Measurements from ENCODE around the gene EVI5.
"Not testable (repeated sequence)": the region's sequence is repeated elsewhere in the genome, so short reads cannot be mapped to it uniquely, and the experiment has no call there.

The EVI5 gene

GRCh38 chr1:92538413-92539061, 246.4 kb downstream of the EVI5 start:
- POLR2A ChIA-PET: no interaction called here

GRCh38 chr1:92538048-92538412, 246.9 kb downstream of the EVI5 start:
- TF ChIP-seq HDGF (IDR thresholded peaks at IDR 0.05; ENCODE audit: borderline replicate concordance): no peak
- no peak for TF ChIP-seq NFRKB (IDR thresholded peaks at IDR 0.05)
- TF ChIP-seq CTBP1 (IDR thresholded peaks at IDR 0.05; ENCODE audit: borderline replicate concordance): no peak
- peak; percentile 18; the same call in 1 of the 2 replicates for TF ChIP-seq PKNOX1 (IDR thresholded peaks at IDR 0.05)
- no peak for TF ChIP-seq BHLHE40 (IDR thresholded peaks at IDR 0.05; ENCODE audit: borderline replicate concordance)
- TF ChIP-seq L3MBTL2 (conservative IDR thresholded peaks at IDR 0.05): no peak
- ChIA-PET CTCF (no interaction called here), POLR2A (no interaction called here)
- DNase-seq (ENCODE audit: extremely low spot score): no peak

More at GRCh38 chr1:92538413-92539061, 246.4 kb downstream of the EVI5 start:
- TF ChIP-seq CTBP1 (IDR thresholded peaks at IDR 0.05; ENCODE audit: borderline replicate concordance) (no peak), FOXM1 (IDR thresholded peaks at IDR 0.05; ENCODE audit: borderline replicate concordance) (no peak), SP1 (IDR thresholded peaks at IDR 0.05) (no peak), ELF4 (IDR thresholded peaks at IDR 0.05) (no peak), LEF1 (IDR thresholded peaks at IDR 0.05; ENCODE audit: borderline replicate concordance) (no peak), NFRKB (IDR thresholded peaks at IDR 0.05) (no peak), FOXK2 (IDR thresholded peaks at IDR 0.05) (no peak), HDGF (IDR thresholded peaks at IDR 0.05; ENCODE audit: borderline replicate concordance) (no peak), ARNT (IDR thresholded peaks at IDR 0.05) (no peak), TARDBP (IDR thresholded peaks at IDR 0.05) (no peak), L3MBTL2 (conservative IDR thresholded peaks at IDR 0.05) (no peak)
- no peak for DNase-seq (ENCODE audit: extremely low spot score)
- CTCF ChIA-PET: no interaction called here

- ChIA-PET POLR2A (interaction anchor here (0.6 kb wide), 1 partner anchor 51 kb away, joined by 5 read pairs; no protein-coding TSS in a partner anchor), CTCF (no interaction called here)
- no peak for TF ChIP-seq L3MBTL2 (conservative IDR thresholded peaks at IDR 0.05)
- no peak for DNase-seq (ENCODE audit: extremely low spot score)
Observed at GRCh38 chr1:92536980-92537884, 247.7 kb downstream of the EVI5 start.

- POLR2A ChIA-PET: no interaction called here
- no peak for DNase-seq (ENCODE audit: extremely low spot score)
- CTCF ChIA-PET: no interaction called here
- TF ChIP-seq L3MBTL2 (conservative IDR thresholded peaks at IDR 0.05): no peak
- no peak for TF ChIP-seq NFRKB (IDR thresholded peaks at IDR 0.05)
- no peak for TF ChIP-seq FOXM1 (IDR thresholded peaks at IDR 0.05; ENCODE audit: borderline replicate concordance)
- no peak for TF ChIP-seq SP1 (IDR thresholded peaks at IDR 0.05)
- TF ChIP-seq LEF1 (IDR thresholded peaks at IDR 0.05; ENCODE audit: borderline replicate concordance): no peak
- TF ChIP-seq PKNOX1 (IDR thresholded peaks at IDR 0.05): no peak
- TF ChIP-seq ARNT (IDR thresholded peaks at IDR 0.05): no peak
- no peak for TF ChIP-seq ELF4 (IDR thresholded peaks at IDR 0.05)
Observed at GRCh38 chr1:92536211-92536979, 248.5 kb downstream of the EVI5 start.

- DNase-seq (ENCODE audit: extremely low spot score); POLR2A ChIA-PET; CTCF ChIA-PET: not testable (repeated sequence)
Observed at GRCh38 chr1:92532371-92532770, 252.5 kb downstream of the EVI5 start.

- DNase-seq (ENCODE audit: extremely low spot score); CTCF ChIA-PET; POLR2A ChIA-PET: not testable (repeated sequence)
Observed at GRCh38 chr1:92531939-92532338, 253.0 kb downstream of the EVI5 start.

GRCh38 chr1:92527670-92528069, 257.2 kb downstream of the EVI5 start:
- no peak for DNase-seq (ENCODE audit: extremely low spot score)
- no peak for TF ChIP-seq FOXM1 (IDR thresholded peaks at IDR 0.05; ENCODE audit: borderline replicate concordance)
- TF ChIP-seq BHLHE40 (IDR thresholded peaks at IDR 0.05; ENCODE audit: borderline replicate concordance): no peak
- TF ChIP-seq TARDBP (IDR thresholded peaks at IDR 0.05): no peak
- TF ChIP-seq SP1 (IDR thresholded peaks at IDR 0.05): no peak
- TF ChIP-seq ZNF384 (IDR thresholded peaks at IDR 0.05): no peak
- ChIA-PET POLR2A (no interaction called here), CTCF (no interaction called here)

- POLR2A ChIA-PET, CTCF ChIA-PET: not testable (repeated sequence)
Observed at GRCh38 chr1:92524944-92525590, 259.8 kb downstream of the EVI5 start.

More at GRCh38 chr1:92524944-92525590, 259.8 kb downstream of the EVI5 start:
- DNase-seq (ENCODE audit: extremely low spot score): not testable (repeated sequence)

Measured in HEK293T (cell line).